Frontal cortex (tissue), 4 donors: Measurements from ENCODE around the gene RBL2. TPM values are rescaled to one million over a fixed set of nuclear protein-coding genes. Genes with fewer than 3 reads are reported as not detected.
"Not testable (repeated sequence)": the region's sequence is repeated elsewhere in the genome, so short reads cannot be mapped to it uniquely, and the experiment has no call there.

Source experiments
- DNase-seq, 2 donors: peaks; one replicate each; pipeline ENCODE4 v3.0.0; 2012; ENCODE audit warnings: low spot score in 2 of 2
- FAIRE-seq: peaks from 2 replicates; lab custom pipeline; 2012; peaks lifted over from hg19 to GRCh38; lab: Jason Lieb, UNC
- small RNA-seq: library from RNA; depleted of rRNA; stranded (forward); fragments of <200 nt; gene quantifications from one replicate; pipeline ENCODE3, GENCODE V24; 2014
- total RNA-seq: library from RNA; depleted of rRNA; stranded (reverse); fragments of >200 nt; gene quantifications from one replicate; pipeline ENCODE4 v1.2.3, GENCODE V29; 2014
- donor health status: control.
- donor health status: control.
- donor health status: control.

Gene RBL2
- total RNA-seq, 1 donor from 2014 or later = 88.5 TPM

- FAIRE-seq (no peak), DNase-seq (no peak)
Observed at GRCh38 chr16:53523126-53523804, 89.0 kb downstream of the RBL2 start.

- DNase-seq (no peak), FAIRE-seq (no peak)
Observed at GRCh38 chr16:53523971-53524548, 89.8 kb downstream of the RBL2 start.

GRCh38 chr16:53528797-53529196, 94.5 kb downstream of the RBL2 start:
- FAIRE-seq = no peak

GRCh38 chr16:53529513-53529912, 95.2 kb downstream of the RBL2 start:
- DNase-seq (no peak), FAIRE-seq (no peak)

More at GRCh38 chr16:53528797-53529196, 94.5 kb downstream of the RBL2 start:
- DNase-seq = no peak

- FAIRE-seq = no peak
- DNase-seq = no peak
Observed at GRCh38 chr16:53530046-53530445, 95.8 kb downstream of the RBL2 start.

- DNase-seq (no peak), FAIRE-seq (no peak)
Observed at GRCh38 chr16:53530741-53531140, 96.5 kb downstream of the RBL2 start.

GRCh38 chr16:53534206-53534605, 99.9 kb downstream of the RBL2 start:
- no peak for FAIRE-seq
- DNase-seq = no peak

GRCh38 chr16:53537626-53538025, 103.4 kb downstream of the RBL2 start:
- DNase-seq = no peak
- FAIRE-seq = no peak

- not testable (repeated sequence) for FAIRE-seq, DNase-seq
Observed at GRCh38 chr16:53539346-53539745, 105.1 kb downstream of the RBL2 start.

GRCh38 chr16:53539759-53540718, 105.8 kb downstream of the RBL2 start:
- not testable (repeated sequence) for DNase-seq, FAIRE-seq

Small RNAs within 50 kb of the gene (small RNA-seq; reads per million reads assigned to genes)
- gene RNU6-1153P = not detected

Other genes with a start within 250 kb of the RBL2 start
- gene AKTIP, start 68.7 kb downstream of the RBL2 start, total RNA-seq = 43.2 TPM